ENCODE data around the gene PLPPR1. TPM values are rescaled to one million over a fixed set of nuclear protein-coding genes. Genes with fewer than 3 reads are reported as not detected.
"Not testable (repeated sequence)": the region's sequence is repeated elsewhere in the genome, so short reads cannot be mapped to it uniquely, and the experiment has no call there.

Gene PLPPR1
- total and polyA plus RNA-seq, 2 donors (not counting 1 experiment from before 2014, with no cell fraction given) = not detected

GRCh38 chr9:101126556-101126955, 98.0 kb downstream of the PLPPR1 start:
- H3K4me1 ChIP-seq (ENCODE audit: control insufficient read depth, extremely low read depth, insufficient read depth, low read length) = no peaks in the 10 kb centered on the region
- no peaks in the 10 kb centered on the region for H3K27me3 ChIP-seq (ENCODE audit: control insufficient read depth, insufficient read depth, low read length)
- H3K9me3 ChIP-seq (ENCODE audit: control insufficient read depth, insufficient read depth, low read depth, low read length) = no peaks in the 10 kb centered on the region
- no peak overlapping the region for H3K9ac ChIP-seq (ENCODE audit: insufficient read depth, low read length)
- no peak overlapping the region for H3K4me2 ChIP-seq (ENCODE audit: extremely low read depth, insufficient read depth, low read length)
- TF ChIP-seq EZH2 (IDR thresholded peaks at IDR 0.05; ENCODE audit: low read length, missing control alignments) (no peak), CTCF (conservative IDR thresholded peaks at IDR 0.05 in 1 of 2, IDR thresholded peaks at IDR 0.05 in 1 of 2; ENCODE audit: low read depth in 1 of 2, low read length in 2 of 2) (no peak)
- DNase-seq (ENCODE audit: low read depth in 2 of 2) = no peak
- H4K20me1 ChIP-seq (ENCODE audit: control insufficient read depth, extremely low read depth, insufficient read depth, low read length) = no peaks in the 10 kb centered on the region
- H3K79me2 ChIP-seq (ENCODE audit: control insufficient read depth, insufficient read depth, low read length) = no peaks in the 10 kb centered on the region
- no peak overlapping the region for H3K4me3 ChIP-seq (replicated peaks in 1 of 4; ENCODE audit: control extremely low read depth in 1 of 4, insufficient read depth in 1 of 4, low read depth in 3 of 4, low read length in 4 of 4)
- H3K27ac ChIP-seq (ENCODE audit: insufficient read depth, low read length) = no peak overlapping the region
- H2AFZ ChIP-seq (ENCODE audit: low read length) = no peak overlapping the region
- H3K36me3 ChIP-seq (ENCODE audit: control insufficient read depth, insufficient read depth, low read length) = no peaks in the 10 kb centered on the region

DNA sequence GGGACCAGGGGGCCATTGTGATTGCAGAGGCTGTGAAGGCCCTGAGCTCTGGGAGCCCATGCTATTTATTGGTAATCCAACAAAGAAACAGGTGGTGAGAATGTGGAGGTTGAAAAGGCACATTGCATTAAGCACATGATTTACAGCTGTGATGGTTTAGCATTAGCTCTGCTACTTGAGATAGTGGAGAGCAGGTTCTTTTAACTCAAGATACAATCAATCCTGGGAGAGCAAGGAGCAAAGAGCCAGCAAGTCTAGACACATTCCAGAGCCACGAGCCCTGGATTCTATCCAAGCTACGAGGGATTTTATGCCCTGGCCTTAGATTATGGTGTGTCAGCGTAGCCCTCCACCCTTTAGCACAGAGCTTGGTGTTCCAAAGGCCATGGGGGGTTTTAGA, 98.8 kb downstream of the PLPPR1 start:
- H3K27ac ChIP-seq (ENCODE audit: insufficient read depth, low read length); H3K9me3 ChIP-seq (ENCODE audit: control insufficient read depth, insufficient read depth, low read depth, low read length); H3K27me3 ChIP-seq (ENCODE audit: control insufficient read depth, insufficient read depth, low read length); H4K20me1 ChIP-seq (ENCODE audit: control insufficient read depth, extremely low read depth, insufficient read depth, low read length); H3K9ac ChIP-seq (ENCODE audit: insufficient read depth, low read length); H3K36me3 ChIP-seq (ENCODE audit: control insufficient read depth, insufficient read depth, low read length); H3K4me1 ChIP-seq (ENCODE audit: control insufficient read depth, extremely low read depth, insufficient read depth, low read length); DNase-seq (ENCODE audit: low read depth in 2 of 2); H3K4me2 ChIP-seq (ENCODE audit: extremely low read depth, insufficient read depth, low read length); H3K79me2 ChIP-seq (ENCODE audit: control insufficient read depth, insufficient read depth, low read length); H2AFZ ChIP-seq (ENCODE audit: low read length); H3K4me3 ChIP-seq (replicated peaks in 1 of 4; ENCODE audit: control extremely low read depth in 1 of 4, insufficient read depth in 1 of 4, low read depth in 3 of 4, low read length in 4 of 4): not testable (repeated sequence)

DNA sequence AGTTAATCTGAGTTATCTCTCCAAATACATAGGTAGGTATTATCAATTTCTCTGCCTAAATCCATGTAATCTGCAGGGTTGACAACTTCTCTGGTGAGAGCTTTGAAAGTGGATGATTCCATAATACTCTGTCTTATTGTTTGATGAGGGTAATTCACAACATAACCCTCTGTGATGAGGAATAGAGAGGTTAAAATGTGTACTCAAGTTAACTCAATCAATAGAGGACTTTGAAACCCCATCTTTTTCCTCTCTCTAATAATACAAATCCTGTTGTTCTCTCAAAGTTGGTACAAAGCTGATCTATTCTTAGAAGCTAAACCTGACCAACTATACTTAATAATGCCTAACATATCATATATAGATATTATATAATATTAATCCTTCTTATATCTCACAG, 100.1 kb downstream of the PLPPR1 start:
- H3K4me3 ChIP-seq (replicated peaks in 1 of 4; ENCODE audit: control extremely low read depth in 1 of 4, insufficient read depth in 1 of 4, low read depth in 3 of 4, low read length in 4 of 4) = no peak overlapping the region
- H3K4me1 ChIP-seq (ENCODE audit: control insufficient read depth, extremely low read depth, insufficient read depth, low read length) = no peaks in the 10 kb centered on the region
- no peak for TF ChIP-seq CTCF (conservative IDR thresholded peaks at IDR 0.05 in 1 of 2, IDR thresholded peaks at IDR 0.05 in 1 of 2; ENCODE audit: low read depth in 1 of 2, low read length in 2 of 2)

GRCh38 chr9:101130054-101130453, 101.5 kb downstream of the PLPPR1 start:
- H3K79me2 ChIP-seq (ENCODE audit: control insufficient read depth, insufficient read depth, low read length) = no peaks in the 10 kb centered on the region
- no peaks in the 10 kb centered on the region for H3K36me3 ChIP-seq (ENCODE audit: control insufficient read depth, insufficient read depth, low read length)
- no peak overlapping the region for H3K27ac ChIP-seq (ENCODE audit: insufficient read depth, low read length)
- no peak overlapping the region for H3K4me2 ChIP-seq (ENCODE audit: extremely low read depth, insufficient read depth, low read length)
- TF ChIP-seq EZH2 (IDR thresholded peaks at IDR 0.05; ENCODE audit: low read length, missing control alignments) (no peak), CTCF (conservative IDR thresholded peaks at IDR 0.05 in 1 of 2, IDR thresholded peaks at IDR 0.05 in 1 of 2; ENCODE audit: low read depth in 1 of 2, low read length in 2 of 2) (no peak)
- no peaks in the 10 kb centered on the region for H3K9me3 ChIP-seq (ENCODE audit: control insufficient read depth, insufficient read depth, low read depth, low read length)
- H4K20me1 ChIP-seq (ENCODE audit: control insufficient read depth, extremely low read depth, insufficient read depth, low read length) = no peaks in the 10 kb centered on the region
- H3K4me3 ChIP-seq (replicated peaks in 1 of 4; ENCODE audit: control extremely low read depth in 1 of 4, insufficient read depth in 1 of 4, low read depth in 3 of 4, low read length in 4 of 4) = no peak overlapping the region
- no peak overlapping the region for H3K9ac ChIP-seq (ENCODE audit: insufficient read depth, low read length)
- H3K27me3 ChIP-seq (ENCODE audit: control insufficient read depth, insufficient read depth, low read length) = no peaks in the 10 kb centered on the region
- no peak overlapping the region for H2AFZ ChIP-seq (ENCODE audit: low read length)
- DNase-seq (ENCODE audit: low read depth in 2 of 2) = no peak
- no peaks in the 10 kb centered on the region for H3K4me1 ChIP-seq (ENCODE audit: control insufficient read depth, extremely low read depth, insufficient read depth, low read length)

More for the DNA sequence above, 100.1 kb downstream of the PLPPR1 start:
- no peaks in the 10 kb centered on the region for H3K79me2 ChIP-seq (ENCODE audit: control insufficient read depth, insufficient read depth, low read length)
- H3K9ac ChIP-seq (ENCODE audit: insufficient read depth, low read length) = no peak overlapping the region
- H3K27me3 ChIP-seq (ENCODE audit: control insufficient read depth, insufficient read depth, low read length) = no peaks in the 10 kb centered on the region
- H4K20me1 ChIP-seq (ENCODE audit: control insufficient read depth, extremely low read depth, insufficient read depth, low read length) = no peaks in the 10 kb centered on the region
- H3K9me3 ChIP-seq (ENCODE audit: control insufficient read depth, insufficient read depth, low read depth, low read length) = no peaks in the 10 kb centered on the region
- H2AFZ ChIP-seq (ENCODE audit: low read length) = no peak overlapping the region
- DNase-seq (ENCODE audit: low read depth in 2 of 2) = no peak
- H3K27ac ChIP-seq (ENCODE audit: insufficient read depth, low read length) = no peak overlapping the region
- H3K36me3 ChIP-seq (ENCODE audit: control insufficient read depth, insufficient read depth, low read length) = no peaks in the 10 kb centered on the region
- no peak overlapping the region for H3K4me2 ChIP-seq (ENCODE audit: extremely low read depth, insufficient read depth, low read length)
